Retina (tissue), 1 donor: ENCODE data around the gene KAT2A.

ENCODE experiments used
- DNase-seq: peaks from one replicate; pipeline ENCODE4 v3.0.0-alpha.2; 2016

The KAT2A gene

DNA sequence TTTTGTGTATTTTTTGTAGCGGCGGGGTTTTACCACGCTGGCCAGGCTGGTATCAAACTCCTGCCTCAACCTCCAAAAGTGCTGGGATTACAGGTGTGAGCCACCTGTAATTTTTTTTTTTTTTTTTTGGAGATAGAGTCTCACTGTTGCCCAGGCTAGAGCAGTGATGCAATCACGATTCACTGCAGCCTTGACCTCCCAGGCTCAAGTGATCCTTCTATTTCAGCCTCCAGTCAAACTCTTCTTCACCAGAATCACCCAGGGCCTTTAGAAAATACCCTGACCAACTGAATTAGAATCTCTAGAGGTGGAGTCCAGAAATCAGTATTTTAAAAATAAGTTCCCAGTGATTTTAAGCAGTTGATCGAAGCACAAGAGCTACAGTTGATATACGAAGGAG is 14.0 kb upstream of the KAT2A start:
- DNase-seq: no peak

DNA sequence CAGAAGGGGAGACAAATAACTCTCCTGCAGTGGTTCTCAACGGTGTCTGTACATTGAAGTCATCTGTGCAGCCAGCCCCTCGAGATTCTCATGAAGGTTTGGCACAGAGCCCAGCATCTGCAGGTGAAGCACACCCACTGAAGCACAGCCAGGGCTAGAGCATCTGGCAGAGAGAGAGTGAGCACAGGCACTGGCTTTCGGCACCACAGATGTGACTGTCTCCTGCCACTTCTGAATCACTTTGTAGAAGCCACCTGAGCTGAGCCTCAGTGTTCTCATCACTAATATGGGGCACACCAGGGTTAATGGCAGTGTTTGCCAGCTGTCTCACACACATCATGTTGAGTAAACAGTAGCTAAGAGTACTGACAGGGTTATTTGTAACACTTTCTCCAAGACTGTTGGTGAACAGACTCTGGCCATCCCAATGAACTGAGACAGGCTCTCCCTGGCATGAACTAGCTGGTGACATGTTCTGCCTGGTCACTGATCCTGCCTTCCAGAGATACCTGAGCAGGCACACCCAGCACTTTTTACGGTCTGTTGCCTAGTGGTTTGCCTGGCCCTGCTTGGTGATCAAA is 12.4 kb upstream of the KAT2A start:
- DNase-seq: no peak

DNA sequence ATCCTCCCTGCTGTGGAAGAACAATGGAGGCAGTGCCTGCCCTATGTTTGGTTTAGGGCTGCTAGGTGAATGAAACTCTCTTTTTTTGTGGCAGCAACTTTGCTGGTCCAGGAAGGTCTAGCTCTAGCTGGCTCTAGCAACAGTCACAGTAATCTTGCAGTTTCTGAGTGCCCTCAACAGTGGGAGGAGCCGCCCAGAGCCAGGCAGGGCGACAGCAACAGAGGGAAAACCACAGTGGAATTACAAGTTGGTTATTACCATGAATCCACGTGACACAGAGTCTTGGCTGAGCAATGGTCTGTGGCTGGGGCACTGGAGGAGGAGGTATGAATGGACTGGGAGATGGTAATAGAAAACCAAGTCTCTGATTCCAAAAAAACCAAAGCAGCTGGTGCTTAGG is 11.8 kb upstream of the KAT2A start:
- DNase-seq: no peak

DNA sequence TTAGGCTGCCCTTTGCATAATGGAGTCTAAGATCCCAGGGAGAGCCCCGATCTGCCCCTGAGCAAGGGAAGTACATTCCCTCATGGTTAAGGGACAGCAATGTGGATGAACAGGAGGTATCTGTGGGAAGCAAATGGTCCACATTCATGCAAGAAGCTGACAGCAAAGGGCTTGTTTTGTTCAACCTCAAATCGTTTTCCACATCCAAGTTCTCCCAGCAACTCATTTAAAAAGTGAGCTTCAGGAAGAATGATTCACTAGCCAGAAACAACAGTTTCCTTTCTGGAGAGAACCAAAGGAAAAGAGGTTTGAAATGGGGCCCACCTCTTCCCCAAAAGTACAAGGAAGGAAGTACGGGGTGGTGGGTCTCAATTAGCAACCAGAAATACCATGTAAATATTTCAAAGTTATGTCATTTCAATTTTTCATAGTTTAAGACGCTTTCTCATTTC is 10.8 kb upstream of the KAT2A start:
- no peak for DNase-seq

DNA sequence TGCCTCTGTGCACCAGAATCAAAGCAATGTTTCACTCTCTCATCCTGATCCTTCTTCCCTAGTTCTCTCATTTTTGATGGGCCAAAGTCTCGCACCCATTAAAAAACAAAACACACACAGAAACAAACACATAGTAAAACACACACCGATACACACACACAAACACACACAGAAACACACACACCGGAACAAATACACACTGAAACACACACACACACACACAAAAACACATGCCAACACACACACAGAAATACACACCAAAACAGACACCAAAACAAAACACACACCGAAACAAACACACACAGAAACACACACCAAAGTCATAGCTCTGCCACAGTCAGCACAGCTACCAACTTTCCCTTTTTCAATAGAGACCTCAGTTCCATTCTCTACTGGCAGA is 10.1 kb upstream of the KAT2A start:
- no peak for DNase-seq

DNA sequence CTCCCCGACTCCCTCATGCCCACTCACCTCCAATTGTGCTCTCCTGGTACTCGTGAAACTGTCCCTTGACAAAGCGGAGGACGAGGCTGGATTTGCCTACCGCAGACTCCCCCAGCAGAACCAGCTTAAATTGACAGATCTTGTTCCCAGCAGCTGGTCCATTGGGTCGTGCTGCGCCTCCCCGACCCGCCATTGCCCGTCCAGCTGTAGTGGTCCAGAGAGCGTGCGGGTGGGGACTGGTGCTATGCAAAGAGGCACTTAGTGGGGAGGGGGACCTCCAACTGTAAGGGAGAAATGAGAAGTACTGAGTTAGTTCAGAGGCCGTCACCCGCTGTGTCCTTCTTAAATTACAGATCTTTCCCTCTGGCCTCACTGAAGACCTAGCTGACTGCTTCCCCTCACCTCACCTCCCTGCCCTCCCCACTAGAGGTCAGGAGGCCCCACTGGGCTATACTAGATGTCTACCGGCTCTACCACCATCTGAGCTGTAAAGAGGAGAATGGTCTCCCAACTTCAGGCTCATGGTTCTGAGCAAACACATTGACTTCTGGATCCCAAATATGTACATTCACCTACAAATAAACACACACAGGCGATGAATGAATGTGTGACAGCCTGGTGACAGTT is 9.3 kb upstream of the KAT2A start:
- DNase-seq: no peak

DNA sequence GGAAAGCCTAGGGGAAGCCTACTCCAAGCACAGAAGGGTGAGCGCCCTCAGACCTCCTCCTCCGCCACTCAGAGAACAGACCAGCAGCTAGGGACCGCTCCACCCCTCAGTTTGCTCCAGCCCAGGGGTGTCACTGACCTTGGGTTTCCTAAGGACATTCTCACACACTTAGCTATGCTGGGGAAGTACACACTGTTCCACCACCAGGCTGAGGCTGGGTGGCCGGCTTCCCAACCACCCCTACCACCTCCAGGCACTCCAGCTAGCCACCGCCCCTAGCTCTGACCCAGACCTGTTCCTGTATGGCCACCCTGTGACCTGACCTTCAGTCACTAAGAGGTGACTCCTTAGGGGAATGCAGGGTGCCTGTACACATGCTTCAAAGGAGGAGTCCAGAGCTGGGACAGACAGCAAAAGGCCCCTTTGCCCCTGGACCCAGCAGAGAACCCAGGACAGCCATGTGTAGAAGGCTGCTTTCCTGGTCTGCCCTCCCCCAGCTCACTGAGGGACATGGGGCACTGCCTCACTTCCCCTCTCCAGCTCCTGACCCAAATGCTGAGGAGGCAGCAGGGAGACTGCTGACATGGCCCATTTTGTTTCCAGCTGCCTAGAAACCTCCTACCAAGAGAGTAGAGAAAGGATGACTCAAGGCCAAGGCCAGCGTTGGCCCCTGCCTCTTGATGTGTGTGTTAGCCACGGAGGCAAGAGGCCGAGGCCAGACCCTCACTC is 8.1 kb upstream of the KAT2A start:
- no peak for DNase-seq

DNA sequence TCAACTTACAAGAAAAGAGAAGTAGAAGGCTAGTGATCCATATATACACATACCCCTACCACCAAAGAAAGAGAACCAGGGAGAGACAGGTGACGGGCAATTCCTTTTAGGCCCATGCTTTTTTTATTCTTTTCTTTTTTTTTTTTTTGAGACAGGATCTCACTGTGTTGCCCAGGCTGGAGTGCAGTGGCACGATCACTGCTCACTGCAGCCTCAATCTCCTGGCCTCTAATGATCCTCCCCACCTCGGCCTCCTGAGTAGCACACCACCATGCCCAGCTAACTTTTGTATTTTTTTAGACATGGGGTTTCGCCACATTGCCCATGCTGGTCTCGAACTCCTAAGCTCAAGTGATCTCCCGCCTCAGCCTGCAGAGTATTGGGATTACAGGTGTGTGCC is 6.2 kb upstream of the KAT2A start:
- no peak for DNase-seq

DNA sequence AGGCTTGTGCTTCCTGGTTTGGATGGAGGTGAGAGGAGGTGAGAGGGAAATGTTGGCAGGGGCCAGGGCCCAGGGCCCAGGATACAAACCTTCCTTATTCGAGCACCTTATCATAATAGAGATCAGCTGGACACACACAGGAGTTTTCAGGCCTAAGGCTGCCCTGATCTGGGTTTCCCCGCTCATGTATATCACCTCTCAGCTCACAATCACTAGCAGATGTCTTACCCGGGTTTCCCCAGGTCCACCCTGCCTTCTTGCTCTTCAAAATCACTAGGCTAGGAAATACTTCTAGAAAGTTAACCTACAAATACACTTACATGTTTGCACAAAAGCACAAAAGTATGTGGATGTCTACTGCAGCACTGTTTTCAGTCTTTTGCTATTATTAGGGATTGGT is 5.7 kb upstream of the KAT2A start:
- no peak for DNase-seq

DNA sequence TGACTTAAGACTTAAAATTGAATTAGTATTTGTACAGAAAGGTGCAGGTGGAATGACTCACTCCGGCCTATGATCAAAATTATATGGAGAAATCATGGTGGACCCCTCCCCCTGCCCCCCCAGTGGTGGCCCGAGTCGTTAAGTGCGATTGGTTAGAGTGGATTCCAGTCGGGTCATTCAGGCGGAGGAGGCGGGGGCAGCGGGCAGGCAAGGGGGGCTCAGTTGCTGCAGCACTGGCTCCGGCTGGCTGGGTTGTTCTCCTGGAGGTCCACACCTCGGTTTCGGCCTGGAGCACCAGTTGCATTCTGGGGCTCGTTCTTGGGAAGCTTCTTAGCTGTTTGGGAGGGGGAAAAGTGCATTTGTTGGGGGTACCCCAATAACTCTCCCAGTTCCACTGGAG is 4.4 kb upstream of the KAT2A start:
- no peak for DNase-seq

DNA sequence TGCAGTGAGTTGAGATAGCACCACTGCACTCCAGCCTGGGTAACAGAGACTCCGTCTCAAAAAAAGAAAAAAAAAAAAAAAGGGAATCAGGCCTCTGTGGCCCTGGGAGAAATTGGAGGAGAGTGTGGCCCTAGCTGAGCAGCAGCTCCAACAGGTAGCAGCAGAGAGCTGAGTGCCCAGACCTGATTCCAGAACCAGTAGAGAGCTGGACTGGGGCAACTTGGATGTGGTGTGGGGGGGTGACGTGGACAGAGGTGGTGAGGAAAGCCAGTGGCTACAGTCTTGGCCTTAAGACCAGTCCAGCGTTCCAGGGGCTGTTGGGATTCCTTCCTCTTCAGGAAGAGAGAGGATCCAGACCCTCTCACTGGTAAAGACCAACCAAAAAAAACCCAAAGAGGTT is 3.1 kb upstream of the KAT2A start:
- no peak for DNase-seq

DNA sequence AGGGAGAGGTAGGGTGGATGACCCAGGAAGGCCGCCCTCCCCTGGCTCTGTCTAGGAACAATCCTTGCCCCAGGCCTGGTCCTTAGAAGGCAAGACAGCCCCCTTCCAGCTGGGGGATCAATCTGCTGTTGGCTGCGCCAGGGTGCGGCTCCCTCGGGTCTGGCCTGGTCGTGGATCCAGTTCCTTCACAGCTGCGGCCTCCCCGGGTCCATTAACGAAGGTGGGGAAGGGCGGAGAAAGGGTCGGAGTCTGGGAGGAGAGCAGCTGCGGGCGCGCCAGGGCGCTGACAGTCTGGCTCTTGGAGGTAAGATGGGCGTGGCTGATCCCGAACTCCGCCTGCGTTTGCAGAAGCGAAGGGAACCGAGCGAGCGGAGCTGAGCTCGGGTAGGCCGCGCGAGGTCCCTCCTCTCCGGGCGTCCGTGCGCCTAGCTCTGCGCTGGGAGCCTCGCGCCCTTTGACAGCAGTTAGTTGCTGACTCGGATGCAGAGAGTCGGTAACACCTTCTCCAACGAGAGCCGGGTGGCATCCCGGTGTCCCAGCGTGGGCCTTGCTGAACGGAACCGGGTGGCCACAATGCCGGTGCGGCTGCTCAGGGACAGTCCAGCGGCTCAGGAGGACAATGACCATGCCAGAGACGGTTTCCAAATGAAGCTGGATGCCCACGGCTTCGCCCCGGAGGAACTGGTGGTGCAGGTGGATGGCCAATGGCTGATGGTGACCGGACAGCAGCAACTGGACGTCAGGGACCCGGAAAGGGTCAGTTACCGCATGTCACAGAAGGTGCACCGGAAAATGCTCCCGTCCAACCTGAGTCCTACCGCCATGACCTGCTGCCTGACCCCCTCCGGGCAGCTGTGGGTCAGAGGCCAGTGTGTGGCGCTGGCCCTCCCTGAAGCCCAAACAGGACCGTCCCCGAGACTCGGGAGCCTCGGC is 1.5 kb upstream of the KAT2A start, which contains the start of gene HSPB9:
Gene HSPB9 (plus strand): TSS at position 434 of the 933 bp plus-strand sequence. CDS start 47 bp downstream, at position 481.
- DNase-seq: peak; percentile 79

DNA sequence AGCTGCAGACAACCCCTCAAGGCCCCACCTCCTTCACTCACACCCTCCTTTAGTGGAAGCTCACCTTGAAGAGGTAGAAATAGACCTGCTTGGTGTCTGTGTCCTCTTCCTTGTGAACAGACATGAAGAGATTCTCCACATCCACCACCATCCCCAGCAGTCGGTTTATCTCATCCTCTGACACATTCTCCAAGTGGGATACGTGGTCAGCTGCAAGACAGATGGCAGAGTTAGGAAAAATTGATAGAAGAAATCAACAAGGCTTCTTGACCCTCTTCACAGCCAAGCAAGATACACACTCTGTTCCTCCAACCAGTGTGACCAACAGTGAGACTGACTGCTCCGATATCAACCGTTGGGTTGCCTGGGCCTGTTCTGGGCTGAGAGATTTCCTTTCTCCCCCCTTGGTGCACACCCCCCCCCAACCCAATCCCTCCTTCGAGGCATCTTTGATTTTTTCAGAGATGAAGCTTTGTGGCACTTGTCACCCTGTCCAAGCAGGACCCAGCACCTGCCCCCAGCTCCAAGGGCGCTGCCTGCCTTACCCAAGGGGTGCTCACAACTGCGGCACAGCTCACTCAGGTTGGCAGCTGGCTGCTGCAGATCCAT is 902 bp downstream of the KAT2A start:
- DNase-seq: peak; percentile 18

DNA sequence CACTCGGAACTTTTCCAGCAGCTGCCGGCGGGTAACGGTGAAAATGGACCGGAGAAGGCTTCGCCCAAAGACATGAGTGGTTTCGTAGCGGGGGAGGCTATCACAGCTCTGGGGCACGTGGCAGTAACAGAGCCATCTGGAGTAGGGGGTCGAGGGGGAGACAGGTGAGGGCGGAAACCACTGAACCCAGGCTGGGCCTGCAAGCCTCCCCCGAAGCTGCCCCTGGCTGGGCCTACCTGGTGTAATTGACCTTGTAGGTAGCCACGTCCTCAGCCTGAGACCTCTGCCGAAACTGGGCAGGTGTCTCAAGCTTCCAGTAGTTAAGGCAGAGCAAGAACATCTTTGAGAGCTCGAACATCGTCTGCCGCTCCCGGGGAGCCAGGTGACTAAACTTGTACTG is 1.9 kb downstream of the KAT2A start:
- no peak for DNase-seq

DNA sequence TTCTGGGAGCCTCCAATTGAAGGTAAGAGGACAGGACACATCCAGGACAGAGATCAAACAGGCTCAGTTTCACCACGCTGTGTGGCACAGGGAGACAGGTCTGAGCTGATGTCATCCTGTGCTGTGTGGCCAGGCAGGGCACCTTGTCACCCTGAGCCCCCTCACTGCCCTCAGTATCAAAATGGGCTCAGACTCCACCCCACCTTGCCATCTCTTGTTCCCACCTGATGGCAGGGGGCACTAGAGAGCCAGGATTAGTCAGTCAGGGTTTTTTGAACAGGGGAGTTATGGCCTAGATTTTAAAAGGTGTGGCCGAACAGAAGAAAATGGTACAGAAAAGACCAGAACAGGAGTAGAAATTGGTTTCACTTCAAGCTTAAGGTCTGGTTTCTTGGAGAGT is 2.6 kb downstream of the KAT2A start:
- no peak for DNase-seq

DNA sequence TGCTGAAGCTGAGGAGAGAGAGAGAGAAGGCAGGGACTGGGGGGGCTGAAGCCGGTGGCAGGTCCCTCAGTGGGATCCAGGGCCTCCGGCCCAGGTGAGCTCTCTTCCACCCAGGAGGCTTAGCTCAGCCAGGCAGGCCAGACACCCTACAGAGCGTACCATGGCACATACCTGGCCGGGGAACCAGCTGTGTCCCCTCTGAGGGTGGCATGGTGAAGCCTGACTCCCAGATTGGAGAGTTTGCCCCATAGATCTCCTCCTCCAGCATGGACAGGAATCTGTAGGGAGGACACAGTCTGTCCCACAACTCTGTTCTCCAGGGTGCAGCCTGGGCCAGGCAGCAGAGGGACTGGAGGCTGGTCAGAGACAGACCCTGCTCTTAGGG is 3.0 kb downstream of the KAT2A start:
- no peak for DNase-seq

DNA sequence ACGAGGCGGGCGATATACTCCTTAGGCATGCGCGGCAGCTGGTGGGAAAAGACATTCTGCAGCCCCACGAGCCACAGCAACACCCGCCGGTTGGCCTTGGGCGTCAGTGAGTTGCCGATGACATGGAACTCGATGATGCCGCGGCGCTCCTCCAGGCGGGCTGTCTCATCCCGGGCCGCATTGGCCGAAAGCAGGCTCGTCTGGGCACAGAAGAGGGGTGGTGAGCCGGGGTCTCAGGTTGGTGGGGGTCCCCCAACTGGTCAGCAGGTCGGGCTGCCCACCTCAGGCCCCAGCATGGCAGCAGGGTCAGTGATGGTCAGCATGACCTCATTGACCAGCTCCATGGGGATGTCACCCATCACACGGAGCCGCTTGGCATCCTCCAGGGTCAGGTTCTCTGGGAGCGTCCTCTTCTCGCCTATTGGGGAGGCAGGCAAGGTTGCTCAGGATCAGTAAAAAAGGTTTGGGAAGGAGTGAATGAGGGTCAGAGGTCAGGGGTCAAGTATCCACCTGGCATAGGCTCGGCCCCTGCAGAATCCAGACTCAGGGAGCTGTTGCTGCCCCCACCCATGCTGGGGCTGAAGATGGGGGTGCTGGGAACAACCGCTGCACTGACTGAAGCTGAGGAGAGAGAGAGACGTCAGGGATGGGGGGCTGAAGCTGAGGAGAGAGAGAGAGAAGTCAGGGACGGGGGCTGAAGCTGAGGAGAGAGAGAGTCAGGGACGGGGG is 3.6 kb downstream of the KAT2A start:
- DNase-seq: no peak

DNA sequence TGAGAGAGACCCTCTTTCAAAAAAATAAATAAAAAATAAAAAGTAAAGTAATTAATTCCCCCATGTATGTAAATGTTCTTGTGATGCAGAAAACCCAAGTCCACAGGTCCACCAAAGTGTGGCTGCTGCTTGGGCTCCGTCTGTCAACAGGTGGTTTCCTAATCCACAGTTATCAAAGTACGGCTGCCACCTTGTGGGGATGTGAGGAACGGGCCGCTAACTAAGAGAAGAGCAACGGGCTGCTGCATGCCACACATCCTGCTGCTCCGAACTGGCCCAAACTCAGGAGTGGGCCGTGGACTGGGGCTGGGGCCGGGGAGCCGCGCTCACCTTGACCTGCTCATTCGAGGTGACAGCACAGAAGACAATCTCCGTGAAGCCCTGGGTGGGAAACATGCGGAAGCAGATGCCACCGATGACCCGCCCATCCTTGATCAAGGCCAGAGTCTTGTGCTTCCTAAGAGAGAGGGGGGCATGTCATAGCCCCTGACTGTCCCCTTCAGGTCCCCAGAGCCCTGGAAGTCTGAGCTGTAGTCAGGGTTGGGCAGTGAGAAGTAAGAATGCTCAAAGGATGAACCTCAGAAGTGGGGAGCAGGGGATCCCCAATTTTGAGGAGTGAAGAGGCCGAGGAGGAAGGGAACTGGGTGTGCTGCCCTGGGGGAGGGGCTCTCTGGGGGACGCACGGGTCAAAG is 4.3 kb downstream of the KAT2A start:
- peak; percentile 77 for DNase-seq

DNA sequence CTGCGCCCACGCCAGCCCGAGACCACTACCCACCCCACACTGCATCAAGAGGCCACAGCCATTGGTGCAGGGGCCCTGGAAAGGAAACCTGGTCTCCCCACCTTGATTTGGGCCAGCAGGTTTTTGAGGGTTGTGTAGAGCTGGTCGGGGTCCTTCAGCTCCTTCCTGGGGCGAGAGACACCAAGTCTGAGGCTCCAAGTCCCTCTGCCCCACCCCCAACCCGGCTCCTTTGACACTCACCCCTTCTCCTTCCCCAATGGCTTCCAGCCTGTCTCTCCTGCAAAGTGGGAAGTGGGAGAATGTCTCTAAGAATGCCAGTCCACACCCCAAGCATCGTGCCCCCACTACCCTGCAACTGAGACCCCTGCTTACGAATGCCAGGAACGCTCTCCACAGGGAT is 7.0 kb downstream of the KAT2A start:
- DNase-seq: no peak

DNA sequence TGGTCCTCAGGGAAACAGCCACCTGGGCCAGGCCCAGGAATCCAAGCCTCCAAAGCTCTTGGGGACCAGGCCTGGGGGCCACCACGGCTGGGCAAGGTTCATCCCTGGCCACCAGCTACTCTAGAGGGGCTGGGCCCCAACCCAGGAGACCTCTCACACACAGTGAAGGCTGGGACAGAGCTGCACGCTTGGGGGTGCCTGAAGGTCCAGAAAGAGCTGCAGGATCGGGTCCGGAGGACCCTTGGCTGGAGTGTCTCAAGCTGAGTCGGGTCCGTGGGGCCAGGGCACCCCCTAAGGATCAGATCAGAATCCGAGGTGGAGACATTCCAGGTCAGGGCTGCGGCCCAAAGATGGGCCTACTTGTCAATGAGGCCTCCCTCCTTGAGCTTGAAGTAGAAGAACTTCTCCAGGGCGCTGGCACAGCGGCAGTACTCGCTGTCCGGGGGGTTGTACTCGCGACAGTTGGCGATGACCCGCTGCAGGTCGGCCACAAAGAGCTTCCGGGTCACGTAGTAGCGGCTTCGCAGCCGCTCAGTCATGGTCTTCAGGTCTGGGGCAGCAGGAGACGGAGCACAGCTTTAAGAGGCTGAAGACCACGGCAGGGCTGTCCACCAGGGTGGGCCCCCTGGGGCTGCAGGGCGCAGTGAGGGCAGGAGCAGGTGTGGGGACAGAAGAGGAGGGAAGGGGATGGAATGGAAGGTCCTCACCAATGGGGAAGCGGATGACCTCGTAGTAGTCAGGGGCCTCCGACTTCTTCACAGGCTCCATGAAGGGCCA is 7.7 kb downstream of the KAT2A start:
- no peak for DNase-seq
